Skeletal muscle tissue (tissue), 4 donors: ENCODE measurements around the gene APMAP. TPM values are rescaled to one million over a fixed set of nuclear protein-coding genes. Genes with fewer than 3 reads are reported as not detected.

Source experiments
- H3K27ac ChIP-seq: one replicate; pipeline ENCODE4 v1.7.0; 2013; ENCODE audit warnings: mild to moderate bottlenecking, low read depth, low read length, inconsistent platforms
- H3K27me3 ChIP-seq, 3 donors: one replicate each; pipeline ENCODE4 v1.7.0; 2013; ENCODE audit warnings: low read length in 3 of 3; ENCODE audit not compliant: control insufficient read depth in 3 of 3, insufficient read depth in 3 of 3
- H3K36me3 ChIP-seq, 3 donors: one replicate each; pipeline ENCODE4 v1.7.0; 2013; ENCODE audit warnings: low read length in 3 of 3; ENCODE audit not compliant: control insufficient read depth in 3 of 3, insufficient read depth in 3 of 3
- H3K4me1 ChIP-seq, 3 donors: one replicate each; pipeline ENCODE4 v1.7.0; 2013; ENCODE audit warnings: low read length in 3 of 3, mild to moderate bottlenecking in 3 of 3; ENCODE audit not compliant: control insufficient read depth in 3 of 3, insufficient read depth in 3 of 3
- H3K4me3 ChIP-seq, 3 donors: one replicate each; pipeline ENCODE4 v1.7.0; 2013; ENCODE audit warnings: low read length in 3 of 3
- H3K9ac ChIP-seq, 3 donors: one replicate each; pipeline ENCODE4 v1.7.0; 2013; ENCODE audit warnings: low read length in 3 of 3, mild to moderate bottlenecking in 3 of 3, moderate library complexity in 2 of 3, low read depth in 1 of 3
- H3K9me3 ChIP-seq, 3 donors: one replicate each; pipeline ENCODE4 v1.7.0; 2013; ENCODE audit warnings: low read length in 3 of 3; ENCODE audit not compliant: control insufficient read depth in 3 of 3
- total RNA-seq: library from RNA; depleted of rRNA; stranded (reverse); fragments of >200 nt; gene quantifications from one replicate; pipeline ENCODE4 v1.2.3, GENCODE V29; 2014
- donor health status: Osteomylitis.

APMAP gene
- total RNA-seq, 1 donor from 2014 or later = 41.2 TPM

- H3K9me3 ChIP-seq = no peaks in the 10 kb centered on the region
- peak overlapping the region in 1 of 3 donors; percentile 51 for H3K9ac ChIP-seq
- peak overlapping the region; percentile 23 for H3K27ac ChIP-seq
- peaks cover 44 to 67% (median 65%) of the 10 kb centered on the region in 3 donors for H3K4me1 ChIP-seq
- no peaks in the 10 kb centered on the region for H3K27me3 ChIP-seq
- H3K36me3 ChIP-seq = peaks cover 11 to 15% (median 13%) of the 10 kb centered on the region in 3 donors
- H3K4me3 ChIP-seq = no peak overlapping the region
Observed at GRCh38 chr20:25033924-25034300, 41.4 kb upstream of the APMAP start.

- H3K27me3 ChIP-seq = no peaks in the 10 kb centered on the region
- H3K9ac ChIP-seq = peak overlapping the region in 1 of 3 donors; percentile 54
- no peaks in the 10 kb centered on the region for H3K9me3 ChIP-seq
- no peak overlapping the region for H3K4me3 ChIP-seq
- H3K27ac ChIP-seq = peak overlapping the region; percentile 23
- H3K36me3 ChIP-seq = peaks cover 11 to 15% (median 13%) of the 10 kb centered on the region in 3 donors
- H3K4me1 ChIP-seq = peaks cover 39 to 62% (median 60%) of the 10 kb centered on the region in 3 donors
Observed at GRCh38 chr20:25033265-25033923, 40.8 kb upstream of the APMAP start.

GRCh38 chr20:25032478-25033264 is 40.1 kb upstream of the APMAP start:
- Histone ChIP-seq H3K9ac (peak overlapping the region in 2 of 3 donors; percentile 11 to 54), H3K4me1 (peaks cover 32 to 55% (median 52%) of the 10 kb centered on the region in 3 donors), H3K9me3 (no peaks in the 10 kb centered on the region), H3K27ac (peak overlapping the region; percentile 23), H3K36me3 (peaks cover 11 to 15% (median 13%) of the 10 kb centered on the region in 3 donors), H3K4me3 (peak overlapping the region in 1 of 3 donors; percentile 32), H3K27me3 (no peaks in the 10 kb centered on the region)

- peak overlapping the region; percentile 23 for H3K27ac ChIP-seq
- peaks cover 26 to 50% (median 46%) of the 10 kb centered on the region in 3 donors for H3K4me1 ChIP-seq
- H3K9me3 ChIP-seq = no peaks in the 10 kb centered on the region
- H3K4me3 ChIP-seq = no peak overlapping the region
- H3K27me3 ChIP-seq = no peaks in the 10 kb centered on the region
- H3K36me3 ChIP-seq = peaks cover 11 to 15% (median 13%) of the 10 kb centered on the region in 3 donors
- no peak overlapping the region for H3K9ac ChIP-seq
Observed at GRCh38 chr20:25032065-25032477, 39.5 kb upstream of the APMAP start.

- Histone ChIP-seq H3K9me3 (no peaks in the 10 kb centered on the region), H3K4me1 (peaks cover 26 to 50% (median 46%) of the 10 kb centered on the region in 3 donors), H3K27me3 (no peaks in the 10 kb centered on the region), H3K27ac (no peak overlapping the region), H3K9ac (no peak overlapping the region), H3K4me3 (no peak overlapping the region), H3K36me3 (peaks cover 11 to 15% (median 13%) of the 10 kb centered on the region in 3 donors)
Observed at GRCh38 chr20:25031241-25031640, 38.7 kb upstream of the APMAP start.

- H3K27me3 ChIP-seq = no peaks in the 10 kb centered on the region
- no peak overlapping the region for H3K27ac ChIP-seq
- peaks cover 14 to 15% (median 15%) of the 10 kb centered on the region in 3 donors for H3K36me3 ChIP-seq
- H3K4me1 ChIP-seq = peaks cover 28 to 50% (median 46%) of the 10 kb centered on the region in 3 donors
- H3K9ac ChIP-seq = no peak overlapping the region
- no peak overlapping the region for H3K4me3 ChIP-seq
- H3K9me3 ChIP-seq = no peaks in the 10 kb centered on the region
Observed at GRCh38 chr20:25030649-25031207, 38.2 kb upstream of the APMAP start.

GRCh38 chr20:25030007-25030648 is 37.6 kb upstream of the APMAP start:
- H3K27ac ChIP-seq = no peak overlapping the region
- H3K4me1 ChIP-seq = peaks cover 34 to 54% (median 48%) of the 10 kb centered on the region in 3 donors

GRCh38 chr20:25025986-25026605 is 33.5 kb upstream of the APMAP start:
- H3K4me3 ChIP-seq = no peak overlapping the region
- peaks cover 15 to 30% (median 29%) of the 10 kb centered on the region in 3 donors for H3K36me3 ChIP-seq
- peak overlapping the region; percentile 77 for H3K27ac ChIP-seq
- H3K9ac ChIP-seq = peak overlapping the region in 1 of 3 donors; percentile 62
- peaks cover 28 to 62% (median 56%) of the 10 kb centered on the region in 3 donors for H3K4me1 ChIP-seq
- no peaks in the 10 kb centered on the region for H3K9me3 ChIP-seq
- no peaks in the 10 kb centered on the region for H3K27me3 ChIP-seq

More at GRCh38 chr20:25030007-25030648, 37.6 kb upstream of the APMAP start:
- Histone ChIP-seq H3K9me3 (no peaks in the 10 kb centered on the region), H3K36me3 (peaks cover 14 to 15% (median 15%) of the 10 kb centered on the region in 3 donors), H3K4me3 (no peak overlapping the region), H3K9ac (no peak overlapping the region), H3K27me3 (no peaks in the 10 kb centered on the region)
